VCaP (cell line): ENCODE results near the gene CXCR3.
"Not testable (repeated sequence)": the region's sequence is repeated elsewhere in the genome, so short reads cannot be mapped to it uniquely, and the experiment has no call there.

ENCODE experiments used
- H3K27ac ChIP-seq: fragments of 450-650 bp; 2 replicates; pipeline ENCODE4 v1.5.1; 2017
- CTCF ChIP-seq: fragments of 450-650 bp; conservative IDR thresholded peaks from 2 replicates; pipeline ENCODE4 v1.5.1; 2017; ENCODE audit warnings: mild to moderate bottlenecking, moderate library complexity

Gene CXCR3

GRCh38 chrX:71615954-71616353 is 2.4 kb downstream of the CXCR3 start:
- H3K27ac ChIP-seq: no peak overlapping the region
- TF ChIP-seq CTCF: no peak

DNA sequence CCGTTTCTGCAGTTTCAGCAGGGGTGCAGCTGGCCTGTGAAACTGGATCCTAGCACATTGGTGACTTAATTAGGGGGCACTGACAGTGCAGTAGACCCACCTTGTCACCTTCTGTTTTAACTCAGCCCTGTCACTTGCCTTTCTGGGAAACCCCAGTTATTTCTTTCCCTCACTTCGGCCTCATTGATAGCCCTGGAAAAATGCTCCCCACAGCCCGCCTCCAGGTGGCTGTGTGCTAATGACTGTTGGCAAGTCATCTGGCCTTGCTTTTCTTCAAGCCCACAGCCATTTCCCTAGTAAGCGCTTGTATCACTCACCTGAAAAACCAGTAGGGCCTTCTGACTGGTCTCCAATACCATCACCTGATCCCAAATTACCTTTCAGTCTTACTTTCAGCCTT is 3.3 kb downstream of the CXCR3 start:
- H3K27ac ChIP-seq: no peak overlapping the region

GRCh38 chrX:71612256-71612655 is 6.1 kb downstream of the CXCR3 start:
- no peak for TF ChIP-seq CTCF
- no peak overlapping the region for H3K27ac ChIP-seq

More for the DNA sequence above, 3.3 kb downstream of the CXCR3 start:
- no peak for TF ChIP-seq CTCF

- not testable (repeated sequence) for H3K27ac ChIP-seq
These were observed 6.6 kb downstream of the CXCR3 start for GRCh38 chrX:71611736-71612135.

DNA sequence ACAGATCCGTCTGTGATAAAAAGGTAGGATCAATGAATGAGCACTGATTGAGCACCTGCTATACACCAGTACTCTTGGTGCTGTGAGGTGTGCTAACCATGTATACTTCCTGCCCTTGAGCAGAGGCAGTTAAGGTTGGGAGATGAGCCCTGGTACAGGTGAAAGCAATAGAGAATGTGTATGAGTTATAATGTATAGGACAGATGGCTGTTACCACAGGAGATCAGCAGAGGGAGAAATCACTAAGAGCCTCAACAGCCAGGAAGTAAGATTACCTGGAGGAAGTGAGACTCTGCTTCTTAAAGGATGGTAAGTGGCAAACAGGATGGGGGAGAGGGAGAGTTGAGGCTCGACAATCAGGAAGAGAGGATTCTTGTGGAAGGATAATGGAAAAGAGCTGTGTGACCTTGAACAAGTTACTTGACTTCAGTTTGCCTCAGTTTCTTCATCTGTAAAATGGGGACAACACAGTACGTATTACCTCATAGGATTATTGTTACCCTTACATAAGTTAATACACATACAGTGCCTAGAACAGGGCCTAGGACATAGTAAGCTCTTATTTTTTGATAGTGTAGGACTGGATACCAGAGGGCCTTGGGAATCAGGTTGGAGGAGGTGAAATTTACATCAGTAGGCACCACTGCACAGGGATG is 9.1 kb downstream of the CXCR3 start:
- no peak for TF ChIP-seq CTCF
- H3K27ac ChIP-seq: no peak overlapping the region

GRCh38 chrX:71607488-71607887 is 10.8 kb downstream of the CXCR3 start:
- no peak overlapping the region for H3K27ac ChIP-seq
- TF ChIP-seq CTCF: no peak

GRCh38 chrX:71606536-71607216 is 11.6 kb downstream of the CXCR3 start:
- H3K27ac ChIP-seq: no peak overlapping the region
- TF ChIP-seq CTCF: no peak
